K562 treated with DMSO at 1 percent for 12 hours (cell line): ENCODE data around the gene FHL1. TPM values are rescaled to one million over a fixed set of nuclear protein-coding genes. Genes with fewer than 3 reads are reported as not detected.

Experiments used
- total RNA-seq: library from RNA; unstranded; fragments of 300-600 nt; gene quantifications from 2 replicates; pipeline ENCODE4 v1.2.3, GENCODE V29; 2022; ENCODE audit not compliant: insufficient read depth

The FHL1 gene
- total RNA-seq = 3.9 TPM in 1 of 2 replicates, not detected in the other

GRCh38 chrX:136147315-136147901, at the start of gene FHL1:
TSS of gene FHL1 (plus strand) at chrX:136147533.

GRCh38 chrX:136251041-136251991, 104.0 kb downstream of the FHL1 start, which contains the start of gene MAP7D3:
TSS of gene MAP7D3 (minus strand) at chrX:136251400. CDS start at chrX:136251358, 42 bp downstream.

Other genes starting within 250 kb of the FHL1 start
- 8.6 and 18.4 TPM in 2 replicates for gene MMGT1, start 173.5 kb upstream of the FHL1 start, total RNA-seq
- 3.2 and 16.1 TPM in 2 replicates for gene SLC9A6, start 162.1 kb upstream of the FHL1 start, total RNA-seq
- 4.1 and 8.4 TPM in 2 replicates for gene MAP7D3, start 103.9 kb downstream of the FHL1 start, total RNA-seq
- not detected in 2 replicates for gene ADGRG4, start 153.4 kb downstream of the FHL1 start, total RNA-seq